ENCODE data around the gene CCR4.

The CCR4 gene

GRCh38 chr3:32910954-32911353, 40.5 kb upstream of the CCR4 start:
- H3K27ac ChIP-seq (ENCODE audit: extremely low read depth, low read depth, low read length), result no peak overlapping the region
- no peaks in the 10 kb centered on the region for H3K9me3 ChIP-seq (ENCODE audit: control insufficient read depth, insufficient read depth, low read depth, low read length)
- CTCF ChIA-PET, result no interaction called here
- H3K4me3 ChIP-seq (ENCODE audit: low read depth, low read length), result no peak overlapping the region
- TF ChIP-seq ZNF792 (tag by site-specific recombination; IDR thresholded peaks at IDR 0.05) (no peak), ZNF24 (tag by site-specific recombination; IDR thresholded peaks at IDR 0.05) (no peak)
- H3K4me1 ChIP-seq (ENCODE audit: control insufficient read depth, insufficient read depth, low read length), result no peaks in the 10 kb centered on the region
- H3K36me3 ChIP-seq (ENCODE audit: control insufficient read depth in 2 of 2, insufficient read depth in 1 of 2, low read length in 2 of 2), result no peaks in the 10 kb centered on the region
- POLR2A ChIA-PET, result no interaction called here

GRCh38 chr3:32912046-32912445, 39.4 kb upstream of the CCR4 start:
- no peak overlapping the region for H3K4me3 ChIP-seq (ENCODE audit: low read depth, low read length)
- ChIA-PET POLR2A (no interaction called here), CTCF (no interaction called here)
- TF ChIP-seq GLIS2 (tag by site-specific recombination; IDR thresholded peaks at IDR 0.05) (no peak), ZNF560 (tag by site-specific recombination; IDR thresholded peaks at IDR 0.05; ENCODE audit: borderline replicate concordance) (no peak), ZNF776 (tag by site-specific recombination; IDR thresholded peaks at IDR 0.05; ENCODE audit: borderline replicate concordance) (no peak), ZNF121 (tag by site-specific recombination; IDR thresholded peaks at IDR 0.05) (no peak), ZSCAN23 (tag by site-specific recombination; IDR thresholded peaks at IDR 0.05) (no peak), ZFP41 (tag by site-specific recombination; IDR thresholded peaks at IDR 0.05; ENCODE audit: borderline replicate concordance) (no peak), ZNF830 (tag by site-specific recombination; IDR thresholded peaks at IDR 0.05; ENCODE audit: low read depth) (no peak), ZNF692 (tag by site-specific recombination; IDR thresholded peaks at IDR 0.05) (no peak), ZNF146 (tag by site-specific recombination; IDR thresholded peaks at IDR 0.05) (no peak), IKZF3 (tag by site-specific recombination; IDR thresholded peaks at IDR 0.05) (no peak), GFI1B (tag by site-specific recombination; IDR thresholded peaks at IDR 0.05) (no peak), TRIM28 (IDR thresholded peaks at IDR 0.05; ENCODE audit: borderline replicate concordance, low read length) (no peak), ZNF768 (tag by site-specific recombination; IDR thresholded peaks at IDR 0.05) (no peak), PRDM1 (tag by site-specific recombination; IDR thresholded peaks at IDR 0.05) (no peak), ZNF280D (tag by site-specific recombination; IDR thresholded peaks at IDR 0.05) (no peak)
- H3K4me1 ChIP-seq (ENCODE audit: control insufficient read depth, insufficient read depth, low read length), result no peaks in the 10 kb centered on the region
- H3K27ac ChIP-seq (ENCODE audit: extremely low read depth, low read depth, low read length), result no peak overlapping the region
- H3K9me3 ChIP-seq (ENCODE audit: control insufficient read depth, insufficient read depth, low read depth, low read length), result no peaks in the 10 kb centered on the region
- H3K36me3 ChIP-seq (ENCODE audit: control insufficient read depth in 2 of 2, insufficient read depth in 1 of 2, low read length in 2 of 2), result no peaks in the 10 kb centered on the region

GRCh38 chr3:32913790-32914446, 37.5 kb upstream of the CCR4 start:
- Histone ChIP-seq H3K36me3 (ENCODE audit: control insufficient read depth in 2 of 2, insufficient read depth in 1 of 2, low read length in 2 of 2) (no peaks in the 10 kb centered on the region), H3K27ac (ENCODE audit: extremely low read depth, low read depth, low read length) (no peak overlapping the region), H3K4me1 (ENCODE audit: control insufficient read depth, insufficient read depth, low read length) (no peaks in the 10 kb centered on the region), H3K9me3 (ENCODE audit: control insufficient read depth, insufficient read depth, low read depth, low read length) (no peaks in the 10 kb centered on the region), H3K4me3 (ENCODE audit: low read depth, low read length) (no peak overlapping the region)
- ChIA-PET CTCF (no interaction called here), POLR2A (no interaction called here)
- no peak for TF ChIP-seq ZNF155 (tag by site-specific recombination; IDR thresholded peaks at IDR 0.05)
- no peak for TF ChIP-seq ZBTB49 (tag by site-specific recombination; IDR thresholded peaks at IDR 0.05; ENCODE audit: low read depth)
- TF ChIP-seq GLIS2 (tag by site-specific recombination; IDR thresholded peaks at IDR 0.05), result no peak
- TF ChIP-seq PATZ1 (tag by site-specific recombination; IDR thresholded peaks at IDR 0.05), result no peak
- TF ChIP-seq RBAK (tag by site-specific recombination; IDR thresholded peaks at IDR 0.05), result no peak
- no peak for TF ChIP-seq ZNF639 (tag by site-specific recombination; IDR thresholded peaks at IDR 0.05)
